Medulla oblongata (tissue), 1 donor: ENCODE data around the gene ZNF304.

Experiments used
- DNase-seq: peaks from one replicate; pipeline ENCODE4 v3.0.0-alpha.2; 2015; ENCODE audit errors: extremely low spot score

The ZNF304 gene

GRCh38 chr19:57350877-57351805 is at the start of gene ZNF304:
Gene ZNF304 (plus strand): TSS chr19:57351271. CDS start chr19:57351665, 394 bp downstream.
- DNase-seq, result peak; percentile 97

DNA sequence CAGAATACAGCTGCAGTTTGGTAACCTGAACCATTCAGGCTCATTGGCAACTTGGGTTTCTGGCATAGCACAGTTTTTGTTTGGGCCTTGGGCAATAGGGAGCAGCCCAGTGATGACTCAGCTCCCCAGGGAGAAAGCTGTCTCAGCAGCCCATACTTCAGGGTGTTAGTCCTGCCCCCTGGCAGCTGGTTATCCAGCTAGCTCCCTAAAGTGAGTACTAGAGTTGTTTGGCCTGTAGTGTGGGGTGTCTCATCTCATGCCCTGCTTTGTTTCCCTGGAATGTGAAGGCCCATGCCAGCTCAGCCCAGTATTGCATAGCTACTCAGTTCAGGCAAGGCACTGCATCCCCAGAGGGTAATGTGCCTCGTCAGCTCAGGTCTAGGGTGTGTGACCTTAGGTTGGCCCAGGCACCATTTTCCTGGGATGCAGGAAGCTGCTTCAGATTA is 49.0 kb upstream of the ZNF304 start:
- no peak for DNase-seq

- no peak for DNase-seq
Observed at GRCh38 chr19:57302727-57303401, 48.2 kb upstream of the ZNF304 start.

DNA sequence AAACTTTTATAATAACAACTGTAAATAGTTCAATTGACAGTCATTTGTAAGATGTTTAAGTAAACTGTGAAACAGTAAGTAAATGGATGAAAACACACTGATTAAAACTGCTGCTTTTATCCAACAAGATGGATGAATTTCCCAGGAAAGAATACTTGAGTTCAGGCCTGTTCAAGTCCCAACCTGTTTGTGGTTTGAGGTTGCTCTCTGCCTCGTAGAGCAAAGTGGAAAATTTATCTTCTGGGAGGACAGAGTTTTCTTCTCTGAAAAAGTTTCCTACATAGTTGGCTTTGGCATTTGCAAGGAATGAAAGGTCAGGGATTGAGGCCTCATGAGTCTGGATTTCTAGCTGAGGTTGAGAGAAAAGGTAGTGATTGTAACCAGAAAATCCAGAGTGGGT is 46.0 kb upstream of the ZNF304 start:
- DNase-seq, result no peak

DNA sequence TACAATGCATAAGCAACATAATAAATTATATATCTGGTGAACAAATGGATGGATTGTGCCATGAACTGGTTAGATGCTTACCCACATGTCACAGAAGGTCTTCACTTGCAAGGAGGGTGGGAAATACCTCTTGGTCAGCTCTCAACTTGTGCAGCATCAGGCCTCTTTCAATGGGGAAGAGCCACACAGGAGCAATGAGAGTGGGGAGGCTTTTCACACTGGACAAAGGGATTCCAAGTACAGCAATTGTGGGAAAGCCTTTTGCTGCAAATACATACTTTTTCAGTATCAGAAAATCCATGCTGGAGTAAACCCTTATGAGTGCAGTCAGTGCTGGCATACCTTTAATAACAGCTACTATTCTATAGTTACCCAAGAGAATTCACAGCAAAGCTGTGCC is 42.6 kb upstream of the ZNF304 start:
- DNase-seq, result no peak

- peak; percentile 24 for DNase-seq
Observed at GRCh38 chr19:57310792-57311191, 40.3 kb upstream of the ZNF304 start.

- no peak for DNase-seq
Observed at GRCh38 chr19:57314146-57314545, 36.9 kb upstream of the ZNF304 start.

DNA sequence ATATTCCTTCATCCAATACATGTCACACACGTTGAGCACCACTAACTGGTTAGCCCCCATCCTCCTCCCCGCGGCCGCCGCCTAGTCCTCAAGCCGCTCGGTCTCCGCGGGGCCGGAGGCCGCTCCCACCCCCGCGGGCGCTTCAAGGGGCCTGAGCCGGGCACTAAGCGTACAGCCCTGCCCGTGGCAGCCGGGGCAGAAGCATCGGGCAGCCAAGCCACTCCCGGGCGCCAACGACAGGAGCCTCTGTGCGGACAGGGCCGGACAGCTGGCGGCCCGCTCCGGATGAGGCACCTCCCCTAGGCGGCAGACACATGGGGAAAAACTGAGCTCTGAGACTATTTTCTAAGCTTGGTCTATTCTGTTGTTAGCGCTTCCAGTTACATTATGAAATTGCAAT is 33.6 kb upstream of the ZNF304 start:
- no peak for DNase-seq

- DNase-seq, result no peak
Observed at GRCh38 chr19:57319869-57320179, 31.2 kb upstream of the ZNF304 start.

DNA sequence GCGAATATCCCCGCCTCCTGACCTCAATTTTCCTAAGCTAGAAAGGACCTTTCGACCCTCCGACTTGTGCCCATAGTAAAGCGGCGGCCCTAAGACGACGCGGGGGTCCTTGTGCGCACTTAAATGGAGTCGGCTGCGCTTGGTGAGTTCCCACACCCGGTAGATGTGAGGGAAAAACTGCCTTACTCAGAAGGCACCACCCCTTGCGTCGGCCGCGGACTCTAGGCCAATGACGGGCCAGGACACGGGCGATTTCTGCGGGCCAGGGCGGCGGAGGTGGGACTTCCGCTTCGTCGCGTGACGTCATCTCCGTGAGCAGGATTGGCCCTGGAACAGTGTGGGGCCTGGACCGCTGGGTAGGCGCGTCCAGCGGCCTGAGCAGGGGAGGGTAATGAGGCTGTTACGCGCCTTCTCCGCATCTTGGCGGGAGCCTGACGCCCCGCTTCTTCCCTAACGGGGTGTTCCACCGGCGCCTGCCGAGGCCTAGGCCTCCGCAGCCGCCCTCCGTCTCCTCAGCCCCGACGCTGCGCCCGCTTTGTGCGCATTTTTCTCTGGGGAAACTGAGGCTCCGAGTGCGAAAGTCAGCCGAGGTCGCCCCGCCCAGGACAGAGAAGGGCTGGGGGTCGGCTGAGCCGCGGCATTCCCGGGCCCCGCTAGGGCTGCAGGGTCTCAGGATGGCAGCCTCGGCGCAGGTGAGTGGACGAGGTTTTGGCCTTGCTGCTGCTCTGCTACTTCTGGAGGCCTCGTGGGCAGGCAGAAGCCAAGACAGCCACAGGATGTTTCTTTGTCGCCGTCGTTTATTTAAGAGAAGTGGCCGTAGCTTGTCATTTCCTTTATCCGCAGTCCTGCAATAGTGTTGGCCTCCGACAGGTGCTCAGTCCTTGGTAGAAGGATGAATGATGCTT is 30.6 kb upstream of the ZNF304 start, which contains the start of gene ZNF543:
TSS of gene ZNF543 (plus strand) at position 293 of the 905 bp plus-strand sequence. CDS start at position 675, 382 bp downstream.
- peak; percentile 98 for DNase-seq

GRCh38 chr19:57321116-57321515 is 30.0 kb upstream of the ZNF304 start:
- DNase-seq, result no peak

GRCh38 chr19:57321751-57322150 is 29.3 kb upstream of the ZNF304 start:
- no peak for DNase-seq

GRCh38 chr19:57324992-57325391 is 26.1 kb upstream of the ZNF304 start:
- no peak for DNase-seq

- no peak for DNase-seq
Observed at GRCh38 chr19:57327993-57328392, 23.1 kb upstream of the ZNF304 start.

GRCh38 chr19:57334191-57334590 is 16.9 kb upstream of the ZNF304 start:
- DNase-seq, result no peak

- no peak for DNase-seq
Observed at GRCh38 chr19:57338877-57339276, 12.2 kb upstream of the ZNF304 start.

DNA sequence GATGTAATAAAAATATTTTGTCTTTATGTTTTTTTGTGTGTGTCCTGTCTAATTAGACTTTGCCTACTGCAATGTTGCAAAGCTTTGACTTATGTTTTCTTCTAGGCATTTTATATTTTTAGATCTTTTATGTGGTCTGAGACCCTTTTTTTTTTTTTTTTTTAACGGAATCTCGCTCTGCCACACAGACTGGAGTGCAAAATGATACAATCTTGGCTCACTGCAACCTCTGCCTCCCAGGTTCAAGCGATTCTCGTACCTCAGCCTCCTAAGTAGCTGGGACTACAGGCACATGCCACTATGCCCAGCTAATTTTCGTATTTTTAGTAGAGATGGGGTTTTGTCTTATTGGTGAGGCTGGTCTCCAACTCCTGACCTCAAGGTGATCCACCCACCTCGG is 8.5 kb upstream of the ZNF304 start:
- no peak for DNase-seq

- no peak for DNase-seq
Observed at GRCh38 chr19:57348136-57348535, 2.9 kb upstream of the ZNF304 start.

DNA sequence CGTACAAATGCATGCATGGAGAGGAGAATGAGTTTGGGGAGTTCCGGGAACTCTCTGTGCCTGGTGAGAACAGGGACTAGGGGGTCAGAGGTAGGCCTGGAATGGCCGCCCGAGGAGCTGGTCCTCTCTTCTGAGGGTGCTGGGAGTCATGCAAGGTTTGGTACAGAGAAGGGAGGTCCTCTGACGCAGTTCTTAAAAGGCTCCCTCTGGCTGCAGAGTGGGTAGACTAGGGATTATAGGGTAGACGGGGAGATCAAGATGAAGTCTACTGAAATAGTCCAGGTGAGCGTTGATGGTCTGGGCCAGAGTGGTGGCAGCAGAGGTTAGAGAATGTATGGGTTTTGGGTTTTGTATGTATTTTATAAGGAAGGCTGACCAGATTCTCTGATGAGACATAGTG is 796 bp downstream of the ZNF304 start:
- DNase-seq, result no peak

DNA sequence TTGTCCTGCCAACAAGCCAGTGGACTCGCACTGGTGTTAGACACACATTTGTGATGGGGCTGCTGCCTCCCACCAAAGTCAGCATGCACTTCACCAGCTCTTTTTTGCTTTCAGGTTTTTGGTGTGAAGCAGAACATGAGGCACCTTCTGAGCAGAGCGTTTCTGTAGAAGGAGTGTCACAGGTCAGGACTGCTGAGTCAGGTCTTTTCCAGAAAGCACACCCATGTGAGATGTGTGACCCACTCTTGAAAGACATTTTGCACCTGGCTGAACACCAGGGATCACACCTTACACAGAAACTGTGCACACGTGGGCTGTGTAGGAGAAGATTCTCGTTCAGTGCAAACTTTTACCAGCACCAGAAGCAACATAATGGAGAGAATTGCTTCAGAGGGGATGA is 4.8 kb downstream of the ZNF304 start:
- no peak for DNase-seq

GRCh38 chr19:57357406-57357805 is 6.3 kb downstream of the ZNF304 start:
- no peak for DNase-seq

DNA sequence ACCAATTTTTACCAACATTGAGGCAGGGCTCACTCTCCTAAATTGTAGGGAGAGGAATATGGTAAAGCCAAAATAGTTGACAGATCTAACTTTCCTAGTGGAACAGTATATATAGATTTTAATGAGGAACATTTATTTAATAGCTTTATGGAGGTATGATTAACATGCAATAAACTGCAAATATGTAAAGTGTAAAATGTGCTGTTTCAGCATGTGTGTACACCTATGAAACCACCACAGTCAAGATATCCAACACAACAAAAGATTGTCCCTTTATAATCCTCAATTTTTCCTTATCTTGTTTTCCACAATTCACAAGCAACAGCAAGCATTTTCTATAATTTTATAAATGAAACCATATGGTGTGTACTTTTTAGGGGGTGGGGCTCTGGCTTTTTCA is 8.2 kb downstream of the ZNF304 start:
- no peak for DNase-seq
